ENCODE measurements around the gene HOXA2.

HOXA2 gene

GRCh38 chr7:27098578-27099451 is 3.7 kb downstream of the HOXA2 start:
- DNase-seq (ENCODE audit: low spot score), result no peak

- DNase-seq (ENCODE audit: low spot score), result no peak
Measured at GRCh38 chr7:27097686-27098577, 4.6 kb downstream of the HOXA2 start.

GRCh38 chr7:27096768-27097514 is 5.5 kb downstream of the HOXA2 start:
- peak; percentile 75 for DNase-seq (ENCODE audit: low spot score)

DNA sequence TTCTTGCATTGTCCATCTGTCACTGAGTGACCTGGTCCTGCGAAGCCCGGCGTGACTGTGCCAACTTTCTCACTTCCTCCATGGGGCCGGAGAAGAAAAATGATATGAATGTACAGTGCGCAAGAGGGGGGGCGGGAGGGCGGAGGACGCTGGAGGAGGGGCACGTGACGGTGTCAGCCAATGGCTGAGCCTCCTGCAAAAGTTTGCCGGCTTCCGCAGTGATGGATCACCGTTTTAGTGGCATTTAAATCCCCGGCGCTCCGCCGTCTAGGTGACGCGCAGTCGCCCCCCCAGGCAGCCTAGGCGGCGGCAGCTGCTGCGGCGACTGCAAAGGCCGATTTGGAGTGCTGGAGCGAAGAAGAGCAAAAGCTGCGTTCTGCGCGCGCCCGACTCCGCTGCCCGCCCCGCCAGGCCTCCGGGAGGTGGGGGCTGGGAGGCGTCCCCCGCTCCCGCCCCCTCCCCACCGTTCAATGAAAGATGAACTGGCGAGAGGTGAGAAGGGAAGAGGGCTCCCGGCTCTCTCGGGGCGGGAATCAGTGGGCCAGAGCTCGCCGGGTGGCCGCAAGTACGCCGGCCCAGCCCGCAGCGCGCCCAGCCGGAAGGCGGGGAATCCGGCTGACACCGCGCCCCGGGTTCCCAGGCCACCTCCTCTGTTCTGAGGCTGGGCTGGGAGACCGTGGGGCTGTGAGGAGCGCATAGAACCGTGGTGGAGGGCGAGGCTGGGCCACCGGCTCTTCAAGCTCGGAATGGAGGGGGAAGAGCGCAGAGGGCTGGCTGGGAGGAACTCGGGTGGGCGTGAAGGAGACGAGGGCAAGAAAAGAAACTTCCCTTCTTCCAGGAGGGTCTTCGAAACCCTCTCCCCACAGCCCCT is 6.4 kb downstream of the HOXA2 start, which contains the start of gene HOXA1:
Gene HOXA1 (minus strand): TSS at position 104 of the 871 bp plus-strand sequence. CDS start 88 bp downstream, at position 16.
- peak; percentile 99 for DNase-seq (ENCODE audit: low spot score)

DNA sequence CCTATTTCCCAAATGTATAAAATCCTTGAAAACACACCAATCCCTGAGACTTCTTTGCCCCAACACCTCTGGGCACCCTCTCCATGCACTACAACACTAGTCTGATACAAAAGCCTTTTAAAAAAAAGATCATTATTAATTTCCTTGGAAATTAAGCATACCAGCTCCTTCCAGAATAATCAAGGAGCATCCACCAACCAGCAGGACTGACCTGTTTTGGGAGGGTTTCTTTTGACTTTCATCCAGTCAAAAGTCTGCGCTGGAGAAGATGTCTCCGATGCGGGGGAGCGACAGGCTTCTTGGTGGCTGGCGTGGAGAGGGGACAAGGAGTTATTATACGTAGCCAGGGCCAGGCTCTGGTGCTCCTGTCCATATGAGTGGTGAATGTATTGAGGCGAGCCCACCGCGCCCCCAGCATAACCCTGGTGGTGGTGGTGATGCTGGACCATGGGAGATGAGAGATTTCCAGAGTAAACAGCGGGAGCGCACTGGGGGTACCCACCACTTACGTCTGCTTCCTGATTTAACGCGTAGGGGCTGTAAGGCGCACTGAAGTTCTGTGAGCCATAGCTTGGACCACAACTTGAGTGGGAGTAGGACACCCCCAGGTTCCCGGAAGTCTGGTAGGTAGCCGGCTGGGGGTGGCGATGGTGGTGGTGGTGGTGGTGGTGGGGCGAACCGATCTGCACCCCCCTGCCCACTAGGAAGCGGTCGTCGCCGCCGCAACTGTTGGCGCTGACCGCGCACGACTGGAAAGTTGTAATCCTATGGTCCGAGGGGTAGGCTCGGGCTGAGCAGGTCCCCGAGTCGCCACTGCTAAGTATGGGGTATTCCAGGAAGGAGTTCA is 7.2 kb downstream of the HOXA2 start:
- no peak for DNase-seq (ENCODE audit: low spot score)

DNA sequence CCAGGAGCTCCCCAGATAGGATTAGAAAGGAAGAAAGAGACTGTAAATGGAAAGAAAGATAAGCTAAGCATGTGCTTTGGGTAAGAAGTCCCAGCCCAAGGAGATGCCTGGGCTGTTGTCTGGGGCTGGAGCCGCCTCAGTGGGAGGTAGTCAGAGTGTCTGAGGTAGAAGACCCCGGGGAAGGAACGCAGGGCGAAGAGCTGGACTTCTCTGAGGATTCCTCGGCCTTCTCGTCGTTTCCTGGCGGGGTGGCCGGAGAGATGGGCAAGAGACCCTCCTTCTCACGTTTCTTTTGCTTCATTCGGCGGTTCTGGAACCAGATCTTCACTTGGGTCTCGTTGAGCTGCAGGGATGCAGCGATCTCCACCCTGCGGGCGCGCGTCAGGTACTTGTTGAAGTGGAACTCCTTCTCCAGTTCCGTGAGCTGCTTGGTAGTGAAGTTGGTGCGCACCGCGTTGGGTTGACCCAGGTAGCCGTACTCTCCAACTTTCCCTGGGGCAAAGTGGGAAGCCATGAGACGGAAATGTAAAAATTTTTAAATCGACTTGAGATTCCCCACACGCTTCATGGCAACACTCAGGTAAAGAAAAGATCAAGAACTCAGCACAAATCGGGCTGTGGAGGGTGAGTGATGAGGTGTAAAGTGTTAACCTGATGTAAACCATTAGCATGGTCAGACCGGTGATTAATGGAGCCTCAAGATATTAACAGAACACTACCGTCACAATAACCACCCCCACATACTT is 8.0 kb downstream of the HOXA2 start:
- DNase-seq (ENCODE audit: low spot score), result no peak

DNA sequence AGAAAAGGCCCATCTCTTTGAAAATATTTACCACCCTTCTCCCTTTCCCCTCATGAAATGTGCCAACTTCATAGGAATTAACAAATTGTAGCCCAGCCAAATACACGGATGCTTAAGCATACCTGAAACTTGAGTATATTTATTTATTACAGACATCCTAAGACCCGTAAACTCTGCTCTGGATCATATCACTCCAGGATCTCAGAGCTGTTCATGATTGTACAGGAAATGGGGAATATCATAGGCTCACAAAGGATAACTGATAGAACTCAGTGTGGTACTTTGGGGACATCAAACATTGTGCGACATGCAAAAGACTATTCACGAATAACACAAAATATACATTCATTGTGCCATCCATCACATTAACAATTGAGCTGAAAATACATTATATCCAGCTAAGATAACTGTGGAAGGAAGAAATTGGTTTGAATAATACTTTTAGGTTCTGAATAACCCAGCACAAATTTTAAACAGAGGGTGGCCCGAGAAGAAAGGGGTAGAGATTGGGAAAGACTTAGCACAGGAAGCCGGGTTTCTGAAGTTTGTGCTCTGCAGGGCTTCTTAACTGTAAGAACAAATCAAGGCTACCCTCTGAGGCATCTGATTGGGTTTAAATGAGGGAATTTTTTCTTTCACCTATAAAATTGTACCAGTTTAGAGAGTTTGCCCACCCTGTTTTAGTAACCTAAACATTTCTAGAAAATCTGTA is 9.1 kb downstream of the HOXA2 start:
- no peak for DNase-seq (ENCODE audit: low spot score)

DNA sequence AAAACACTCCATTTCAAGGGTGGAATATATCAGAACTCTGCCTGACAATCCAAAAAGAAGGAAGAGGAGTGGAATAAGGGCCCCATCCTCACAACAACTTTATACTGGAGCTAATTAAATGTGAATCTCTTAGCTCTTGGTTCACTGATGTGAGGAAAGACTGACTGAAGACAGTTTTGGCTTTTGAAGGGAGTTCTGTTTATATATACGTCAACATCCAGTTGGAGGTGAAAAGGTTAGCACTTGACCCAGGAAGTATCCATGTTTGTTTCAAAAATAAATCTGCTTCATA is 9.7 kb downstream of the HOXA2 start:
- no peak for DNase-seq (ENCODE audit: low spot score)

- no peak for DNase-seq (ENCODE audit: low spot score)
Measured at GRCh38 chr7:27091941-27092818, 10.3 kb downstream of the HOXA2 start.

- DNase-seq (ENCODE audit: low spot score), result no peak
Measured at GRCh38 chr7:27091105-27091504, 11.4 kb downstream of the HOXA2 start.

DNA sequence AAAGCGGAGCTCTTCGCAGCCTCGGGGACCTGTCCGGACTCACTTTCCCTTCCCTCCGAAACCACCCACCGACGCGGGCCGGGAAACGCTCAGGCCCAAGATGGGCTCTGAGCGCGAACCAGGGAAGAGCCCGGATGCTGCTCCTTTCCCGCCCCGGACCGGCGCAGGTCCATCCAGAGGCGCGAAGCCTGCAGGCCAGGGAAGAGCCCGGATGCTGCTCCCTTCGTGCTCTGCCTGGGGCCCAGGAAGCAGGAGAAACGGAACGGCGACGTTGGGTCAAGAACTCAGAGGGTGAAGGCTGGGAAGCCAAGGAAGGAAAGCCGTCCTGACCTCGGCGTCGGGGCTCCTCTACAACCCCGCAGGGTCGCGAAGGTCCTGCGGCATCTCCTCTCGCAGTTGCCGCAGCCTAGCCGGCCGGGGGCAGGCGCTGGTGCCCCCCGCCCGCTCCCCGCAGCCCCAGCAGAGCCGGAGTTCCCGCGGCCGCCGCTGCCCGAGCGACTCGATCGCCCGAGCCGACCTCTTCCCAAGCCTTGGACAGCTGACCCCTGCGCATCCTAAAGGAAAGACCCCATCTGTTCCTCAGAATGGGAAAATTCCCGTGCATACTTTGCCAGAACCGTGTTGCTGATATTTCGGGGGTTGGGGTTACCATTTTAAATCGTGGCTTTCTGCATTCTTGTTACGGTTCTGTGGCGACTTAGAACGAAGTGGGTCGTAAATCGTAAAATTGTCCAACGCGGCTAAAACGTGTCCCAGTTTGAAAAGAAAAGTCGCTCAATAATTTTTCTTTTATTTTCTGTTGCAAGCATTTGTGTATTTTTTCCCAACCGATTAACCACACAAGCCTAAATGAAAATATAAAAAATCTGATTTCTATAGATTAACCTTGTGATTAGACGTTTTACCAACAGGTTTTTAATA is 14.2 kb downstream of the HOXA2 start:
- no peak for DNase-seq (ENCODE audit: low spot score)

DNA sequence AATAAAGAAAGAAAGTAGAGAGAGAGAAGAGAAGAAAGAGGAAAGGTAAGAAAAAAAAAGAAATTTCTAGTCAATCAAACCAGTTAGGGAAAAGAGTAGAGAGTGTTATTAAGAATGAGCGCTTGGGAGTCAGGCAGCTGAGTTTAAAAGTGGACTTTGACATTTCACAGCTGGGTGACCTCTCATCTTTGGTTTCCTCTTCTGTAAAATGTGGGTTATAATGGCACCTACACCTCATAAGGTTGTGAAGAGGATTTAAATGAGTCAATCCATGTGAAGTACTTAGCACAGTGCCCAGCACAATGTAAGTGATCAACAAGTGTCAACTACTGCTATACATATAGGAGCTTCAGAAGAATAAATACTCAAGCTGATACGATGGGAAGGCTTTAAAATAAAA is 18.8 kb downstream of the HOXA2 start:
- no peak for DNase-seq (ENCODE audit: low spot score)

GRCh38 chr7:27082171-27082570 is 20.3 kb downstream of the HOXA2 start:
- DNase-seq (ENCODE audit: low spot score), result no peak

- DNase-seq (ENCODE audit: low spot score), result no peak
Measured at GRCh38 chr7:27080844-27081436, 21.5 kb downstream of the HOXA2 start.

DNA sequence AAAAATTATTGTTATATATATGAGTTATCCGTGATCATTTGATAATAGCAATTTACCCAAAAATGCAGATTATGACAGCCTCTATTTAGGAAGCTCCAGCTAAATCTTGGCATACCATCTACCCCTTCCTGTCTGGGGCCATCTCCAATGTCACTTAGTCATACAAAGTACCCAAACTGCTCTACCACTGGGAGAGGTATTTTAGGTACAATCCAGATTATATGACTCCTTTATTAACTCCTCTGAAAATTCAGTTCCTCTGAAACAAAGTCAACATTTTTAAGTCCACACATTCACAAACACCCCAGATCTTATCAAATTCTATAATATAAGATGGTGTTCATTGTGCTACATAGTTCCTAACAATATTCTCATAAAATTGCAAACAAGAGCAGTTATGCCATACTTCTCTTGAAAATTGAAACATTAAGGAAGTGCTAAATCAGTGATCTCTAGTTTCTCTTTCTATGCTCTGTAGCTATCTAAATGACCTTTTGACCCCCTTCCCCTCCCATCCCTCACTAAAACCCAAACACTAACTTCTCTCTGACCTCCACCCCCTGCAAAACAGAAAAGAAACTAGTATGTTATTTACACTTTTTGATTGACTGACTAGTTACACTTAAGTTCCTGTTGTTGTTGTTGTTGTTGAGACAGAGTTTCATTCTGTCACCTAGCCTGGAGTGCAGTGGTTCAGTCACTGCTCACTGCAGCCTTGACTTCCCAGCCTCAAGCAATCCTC is 23.1 kb downstream of the HOXA2 start:
- no peak for DNase-seq (ENCODE audit: low spot score)
